HG03060 (cell line): ENCODE data around the gene ZFP64.
"Not testable (repeated sequence)": the region's sequence is repeated elsewhere in the genome, so short reads cannot be mapped to it uniquely, and the experiment has no call there.

Experiments used
- ATAC-seq: cut with Tn5 transposase; IDR thresholded peaks from one replicate; pipeline ENCODE4 v1.9.1; 2021; ENCODE audit warnings: low read depth, moderate number of reproducible peaks; ENCODE audit not compliant: unreplicated experiment

ZFP64 gene

DNA sequence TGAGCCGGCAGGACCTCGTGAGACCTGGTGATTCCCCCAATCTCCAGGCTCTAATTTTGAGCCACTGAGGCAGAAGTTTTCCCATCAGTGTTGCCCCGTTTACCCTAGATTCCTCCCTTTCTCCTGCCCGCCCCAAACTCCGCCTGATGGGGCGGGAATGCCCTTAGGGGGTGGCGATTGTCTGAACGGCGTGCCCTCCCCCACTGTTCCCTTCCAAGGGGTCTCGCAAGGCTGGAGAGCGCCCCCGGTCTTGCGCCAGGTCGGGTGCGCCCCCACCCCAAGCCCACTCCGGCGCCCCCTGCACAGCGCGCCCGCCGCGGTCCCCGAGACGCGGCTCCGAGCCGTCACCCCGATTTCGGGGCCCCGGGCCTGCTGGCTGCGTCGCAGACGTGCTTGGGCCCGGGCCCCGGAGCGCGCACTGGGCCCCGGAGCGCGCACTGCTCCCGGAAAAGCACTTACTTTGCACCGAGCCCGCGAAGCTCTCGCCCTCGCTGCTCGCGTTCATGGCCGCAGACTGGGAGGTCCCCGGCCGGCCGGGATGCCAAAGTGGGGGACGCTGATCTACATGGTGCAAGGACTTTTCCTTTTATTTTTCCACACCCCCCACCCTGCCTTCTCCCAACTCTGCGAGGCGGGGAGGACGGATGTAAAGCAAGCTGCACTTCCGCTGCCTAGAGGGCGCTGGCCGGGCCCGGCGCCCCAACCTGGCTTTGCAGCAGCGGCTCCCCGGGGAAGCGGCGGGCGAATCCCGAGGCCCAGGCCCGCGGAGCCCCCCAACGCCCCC lies at the start of gene ZFP64:
TSS of gene ZFP64 (minus strand) at position 648 of the 784 bp plus-strand sequence. CDS start at position 505, 143 bp downstream.
- ATAC-seq = peak; percentile 46

GRCh38 chr20:52240802-52241201 lies 49.2 kb upstream of the ZFP64 start:
- no peak for ATAC-seq

GRCh38 chr20:52239102-52239501 lies 47.5 kb upstream of the ZFP64 start:
- ATAC-seq = no peak

DNA sequence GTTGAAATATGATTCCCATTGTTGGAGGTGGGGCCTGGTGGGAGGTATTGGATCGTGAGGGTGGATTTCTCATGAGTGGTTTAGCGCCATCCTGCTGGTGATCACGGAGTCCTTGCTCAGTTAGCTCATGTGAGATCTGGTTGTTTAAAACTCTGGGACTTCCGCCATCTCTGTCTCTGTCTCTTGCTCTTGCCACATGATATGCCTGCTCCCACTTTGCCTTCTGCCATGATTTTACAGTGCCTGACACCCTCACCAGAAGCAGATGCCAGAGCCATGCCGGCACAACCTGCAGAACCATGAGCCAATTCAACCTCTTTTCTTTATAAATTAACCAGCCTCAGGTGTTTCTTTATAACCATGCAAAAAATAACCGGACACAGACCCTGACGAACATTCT lies 44.7 kb upstream of the ZFP64 start:
- no peak for ATAC-seq

DNA sequence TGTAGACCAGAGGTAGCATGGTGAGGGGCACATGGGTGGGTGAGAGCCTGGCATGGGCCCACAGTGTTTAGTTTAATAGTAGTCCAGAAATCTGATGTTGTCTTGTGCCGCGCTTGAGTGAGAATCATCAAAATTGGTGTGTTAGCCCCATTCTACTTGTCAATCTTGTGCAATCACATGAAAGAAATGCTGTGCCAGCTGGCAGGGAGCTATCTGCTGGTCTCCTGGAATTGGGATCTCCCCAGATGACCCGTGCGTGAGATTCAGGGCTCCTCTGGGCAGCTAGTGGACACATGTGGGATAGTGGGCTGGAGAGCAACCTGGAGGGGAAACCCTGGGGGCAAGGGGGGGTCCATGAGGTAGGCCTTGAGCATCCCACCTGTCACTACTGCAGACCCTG lies 43.5 kb upstream of the ZFP64 start:
- no peak for ATAC-seq

DNA sequence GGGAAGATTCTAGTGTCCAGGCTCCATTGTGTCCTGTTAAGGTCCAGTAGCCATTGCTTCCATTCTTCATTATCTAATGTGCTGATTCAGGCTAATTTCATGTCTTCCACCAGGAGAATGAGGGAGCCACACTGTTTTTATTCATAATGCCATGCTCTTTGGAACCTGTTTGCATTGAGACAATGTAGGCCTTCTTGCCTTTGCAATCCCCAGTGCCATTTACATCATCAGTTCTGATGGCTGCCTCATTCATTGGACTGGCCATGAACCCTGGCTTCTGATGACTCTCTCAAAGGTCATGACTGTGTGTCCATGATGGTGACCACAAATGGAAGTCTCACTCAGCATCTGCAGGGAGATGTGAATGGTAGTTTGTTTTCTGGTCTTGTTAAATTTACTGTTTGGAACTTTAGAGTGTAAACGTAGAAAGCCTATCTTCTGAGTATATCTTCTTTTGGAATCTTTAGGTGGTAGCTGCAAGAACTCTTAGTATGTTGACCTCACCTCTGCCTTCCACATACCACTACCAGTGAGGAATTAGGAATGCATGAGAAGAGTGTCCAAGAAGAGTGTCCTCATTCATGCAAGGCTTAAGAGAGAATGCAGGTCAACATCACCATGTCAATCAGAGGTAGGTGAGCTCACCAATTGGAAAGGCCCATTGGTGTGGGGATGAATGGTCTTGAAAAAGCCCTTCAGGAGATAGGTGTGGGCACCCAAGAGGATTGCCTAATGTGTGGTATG lies 42.9 kb upstream of the ZFP64 start:
- ATAC-seq = no peak

GRCh38 chr20:52231230-52231746 lies 39.7 kb upstream of the ZFP64 start:
- ATAC-seq = no peak

- ATAC-seq = no peak
Observed at GRCh38 chr20:52230409-52230808, 38.8 kb upstream of the ZFP64 start.

DNA sequence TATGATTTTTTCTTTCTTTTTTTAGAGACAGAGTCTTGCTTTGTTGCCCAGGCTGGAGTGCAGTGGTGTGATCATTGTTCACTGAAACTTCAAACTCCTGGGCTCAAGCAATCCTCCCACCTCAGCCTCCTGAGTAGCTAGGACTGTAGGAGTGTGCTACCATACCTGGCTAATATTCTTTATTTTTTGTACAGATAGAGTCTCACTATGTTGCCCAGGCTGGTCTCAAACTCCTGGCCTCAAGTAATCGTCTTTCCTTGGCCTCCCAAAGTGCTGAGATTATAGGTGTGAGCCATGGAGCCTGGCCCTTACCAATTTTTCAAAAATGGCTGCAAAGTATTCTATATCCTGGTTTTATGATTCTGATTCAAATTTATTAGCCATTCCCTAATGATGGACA lies 37.8 kb upstream of the ZFP64 start:
- not testable (repeated sequence) for ATAC-seq

- ATAC-seq = no peak
Observed at GRCh38 chr20:52226370-52226769, 34.8 kb upstream of the ZFP64 start.

GRCh38 chr20:52224920-52225319 lies 33.3 kb upstream of the ZFP64 start:
- ATAC-seq = no peak

DNA sequence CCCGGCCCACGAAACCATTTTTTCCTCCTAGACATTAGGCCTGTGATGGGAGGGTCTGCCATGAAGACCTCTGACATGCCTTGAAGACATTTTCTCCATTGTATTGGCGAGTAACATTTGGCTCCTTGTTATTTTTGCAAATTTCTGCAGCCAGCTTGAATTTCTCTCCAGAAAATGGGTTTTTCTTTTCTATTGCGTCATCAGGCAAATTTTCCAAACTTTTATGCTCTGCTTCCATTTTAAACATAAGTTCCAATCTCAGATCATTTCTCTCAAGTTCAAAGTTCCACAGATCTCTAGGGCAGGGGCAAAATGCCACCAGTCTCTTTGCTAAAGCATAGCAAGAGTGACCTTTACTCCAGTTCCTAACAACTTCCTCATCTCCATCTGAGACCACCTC lies 29.8 kb upstream of the ZFP64 start:
- not testable (repeated sequence) for ATAC-seq

DNA sequence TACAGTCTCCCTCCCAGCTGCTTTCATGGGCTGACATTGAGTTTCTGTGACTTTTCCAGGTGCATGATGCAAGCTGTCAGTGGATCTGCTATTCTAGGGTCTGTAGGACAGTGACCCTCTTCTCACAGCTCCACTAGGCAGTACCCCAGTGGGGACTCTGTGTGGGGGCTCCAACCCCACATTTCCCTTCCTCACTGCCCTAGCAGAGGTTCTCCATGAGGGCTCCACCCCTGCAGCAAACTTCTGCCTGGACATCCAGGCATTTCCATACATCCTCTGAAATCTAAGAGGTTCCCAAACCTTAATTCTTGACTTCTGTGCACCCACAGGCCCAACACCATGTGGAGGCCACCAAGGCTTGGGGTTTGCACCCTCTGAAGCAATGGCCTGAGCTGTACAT lies 29.3 kb upstream of the ZFP64 start:
- ATAC-seq = not testable (repeated sequence)

GRCh38 chr20:52219441-52219840 lies 27.9 kb upstream of the ZFP64 start:
- no peak for ATAC-seq

DNA sequence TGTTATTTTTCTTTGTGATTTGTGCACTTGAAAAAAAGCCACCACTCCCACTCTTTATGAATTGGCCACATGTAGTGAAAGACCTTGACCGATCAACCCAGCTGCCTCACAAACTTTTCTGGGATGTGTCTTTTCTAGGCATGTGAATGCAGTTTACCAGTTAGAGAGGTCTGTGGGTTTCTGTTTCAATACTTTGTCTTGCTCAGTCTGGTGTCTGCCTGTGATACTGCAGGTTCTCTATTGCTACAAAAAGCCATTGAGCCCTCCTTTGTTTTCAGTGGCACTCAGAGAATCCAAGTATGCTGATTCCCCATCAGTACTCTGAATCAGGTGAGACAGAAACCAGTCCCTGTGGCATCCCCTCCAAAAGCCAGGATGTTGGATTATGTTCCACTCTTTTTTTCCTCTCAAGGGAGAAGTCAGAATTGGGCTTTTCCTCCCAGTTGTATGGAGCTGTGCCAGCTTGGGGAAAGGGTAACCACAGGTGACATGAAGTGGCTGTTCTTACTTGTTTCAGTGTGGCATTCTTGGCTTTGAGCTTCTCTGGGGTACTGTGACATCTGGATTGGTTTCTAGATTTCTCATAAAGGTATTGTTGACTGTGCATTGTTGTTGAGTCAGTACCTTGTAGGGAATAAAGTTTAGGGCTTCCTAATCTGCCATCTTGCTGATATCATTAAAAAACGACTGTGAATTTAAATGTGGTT lies 26.3 kb upstream of the ZFP64 start:
- ATAC-seq = no peak

GRCh38 chr20:52213995-52214394 lies 22.4 kb upstream of the ZFP64 start:
- no peak for ATAC-seq

- no peak for ATAC-seq
Observed at GRCh38 chr20:52212943-52213342, 21.4 kb upstream of the ZFP64 start.

DNA sequence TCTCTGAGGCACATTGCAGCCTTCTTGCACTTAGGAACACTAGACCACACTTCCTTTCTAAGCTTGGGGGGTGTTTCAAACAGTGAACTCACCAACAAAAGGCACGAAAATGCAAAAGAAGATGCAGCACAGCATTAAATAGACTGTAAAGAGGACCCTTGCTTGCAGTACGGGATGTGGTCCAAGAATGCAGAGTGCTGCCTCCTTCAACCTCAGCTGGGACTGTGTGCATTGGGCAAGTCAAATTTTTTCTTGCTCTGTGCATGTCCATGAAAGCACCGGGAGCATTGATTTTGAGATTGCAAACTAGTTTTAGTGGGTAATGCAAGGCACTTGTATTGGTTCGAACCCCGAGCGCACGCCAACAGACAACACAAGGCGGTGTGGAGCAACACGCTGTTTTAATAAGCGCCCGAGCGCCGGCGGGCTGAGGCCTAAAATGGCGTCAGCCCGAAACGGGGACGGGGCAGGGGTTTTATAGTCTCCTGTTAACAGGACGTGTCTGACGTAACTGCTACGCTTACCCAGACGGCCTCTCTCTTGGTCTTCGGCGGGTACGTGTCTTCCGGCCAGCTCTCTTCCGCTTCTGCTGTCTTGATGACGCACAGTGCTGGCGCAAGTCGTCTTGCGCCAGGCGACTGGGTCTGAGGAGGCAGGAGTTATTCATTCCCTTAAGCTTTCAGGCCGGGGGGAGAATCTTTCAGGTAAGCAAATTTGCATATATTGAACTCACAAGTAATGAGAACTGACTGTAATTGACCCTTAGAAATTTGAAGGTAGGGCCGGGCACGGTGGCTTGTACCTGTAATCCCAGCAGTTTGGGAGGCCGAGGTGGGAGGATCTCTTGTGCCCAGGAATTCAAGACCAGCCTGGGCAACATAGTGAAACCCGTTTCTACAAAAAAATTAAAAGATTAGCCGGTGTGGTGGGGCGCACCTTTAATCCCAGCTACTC lies 18.7 kb upstream of the ZFP64 start:
- no peak for ATAC-seq

- no peak for ATAC-seq
Observed at GRCh38 chr20:52209154-52209571, 17.6 kb upstream of the ZFP64 start.
